Skin of body (tissue), 2 donors: Measurements from ENCODE around the gene EEF1AKMT4. TPM values are rescaled to one million over a fixed set of nuclear protein-coding genes. Genes with fewer than 3 reads are reported as not detected.

Experiments
- DNase-seq: peaks from one replicate; lab custom pipeline; 2025; lab: John Stamatoyannopoulos, UW
- total RNA-seq: library from RNA; depleted of rRNA; stranded (reverse); fragments of >200 nt; gene quantifications from one replicate; pipeline ENCODE4 v1.2.3, GENCODE V29; 2014

Gene EEF1AKMT4
- 1.7 TPM for total RNA-seq

- DNase-seq: peak; percentile 94
These were observed at the start of gene EEF1AKMT4 for GRCh38 chr3:184249412-184250166. Gene EEF1AKMT4, plus strand, starts transcription at chr3:184249672. Its CDS starts 23 bp downstream, at chr3:184249695.

GRCh38 chr3:184200825-184201224, 48.6 kb upstream of the EEF1AKMT4 start:
- no peak for DNase-seq

- no peak for DNase-seq
These were observed 45.9 kb upstream of the EEF1AKMT4 start for GRCh38 chr3:184203526-184203925.

GRCh38 chr3:184209146-184209923, 40.1 kb upstream of the EEF1AKMT4 start:
- no peak for DNase-seq

- no peak for DNase-seq
These were observed 38.2 kb upstream of the EEF1AKMT4 start for GRCh38 chr3:184211297-184211696.

GRCh38 chr3:184211718-184212117, 37.8 kb upstream of the EEF1AKMT4 start:
- DNase-seq: no peak

GRCh38 chr3:184218814-184219213, 30.7 kb upstream of the EEF1AKMT4 start:
- no peak for DNase-seq

- DNase-seq: no peak
These were observed 27.0 kb upstream of the EEF1AKMT4 start for GRCh38 chr3:184222521-184222920.

- DNase-seq: no peak
These were observed 25.5 kb upstream of the EEF1AKMT4 start for GRCh38 chr3:184223946-184224345.

- DNase-seq: no peak
These were observed 22.0 kb upstream of the EEF1AKMT4 start for GRCh38 chr3:184227481-184227935.

GRCh38 chr3:184228376-184229137, 20.9 kb upstream of the EEF1AKMT4 start:
- no peak for DNase-seq

GRCh38 chr3:184229394-184230080, 19.9 kb upstream of the EEF1AKMT4 start, which contains the start of gene VWA5B2:
Gene VWA5B2, plus strand, starts transcription at chr3:184229585. Its CDS starts 944 bp downstream, at chr3:184230529.
- no peak for DNase-seq

- DNase-seq: no peak
These were observed 19.3 kb upstream of the EEF1AKMT4 start for GRCh38 chr3:184230081-184230602.

- no peak for DNase-seq
These were observed 18.6 kb upstream of the EEF1AKMT4 start for GRCh38 chr3:184230603-184231528.

- DNase-seq: no peak
These were observed 17.8 kb upstream of the EEF1AKMT4 start for GRCh38 chr3:184231671-184232070.

- DNase-seq: no peak
These were observed 16.2 kb upstream of the EEF1AKMT4 start for GRCh38 chr3:184233127-184233843.

GRCh38 chr3:184234224-184234623, 15.2 kb upstream of the EEF1AKMT4 start:
- no peak for DNase-seq

GRCh38 chr3:184234671-184235380, 14.6 kb upstream of the EEF1AKMT4 start:
- no peak for DNase-seq
